Kidney epithelial cell (primary cell): ENCODE measurements around the gene AGTR1. TPM values are rescaled to one million over a fixed set of nuclear protein-coding genes. Genes with fewer than 3 reads are reported as not detected.
"Not testable (repeated sequence)": the region's sequence is repeated elsewhere in the genome, so short reads cannot be mapped to it uniquely, and the experiment has no call there.

Source experiments
- DNase-seq: peaks from one replicate; pipeline ENCODE4 v3.0.0-alpha.2; 2010; ENCODE audit warnings: low read depth
- H3K27me3 ChIP-seq: 2 replicates; pipeline ENCODE4 v1.6.0; 2011; ENCODE audit warnings: low read length; ENCODE audit not compliant: control insufficient read depth, insufficient read depth
- H3K36me3 ChIP-seq: 2 replicates; pipeline ENCODE4 v1.5.1; 2011; ENCODE audit warnings: low read length; ENCODE audit not compliant: control insufficient read depth, insufficient read depth
- H3K4me3 ChIP-seq: 2 replicates; pipeline ENCODE4 v1.5.1; 2011; ENCODE audit warnings: low read depth, mild to moderate bottlenecking, control low read depth, low read length
- total RNA-seq: library from RNA; depleted of rRNA; stranded (reverse); fragments of >200 nt; gene quantifications from 2 replicates; pipeline ENCODE4 v1.2.3, GENCODE V29; 2015
- TF ChIP-seq, protein P1 (sequence below): IDR thresholded peaks from 2 replicates; pipeline ENCODE4 v1.5.1; 2011; ENCODE audit warnings: mild to moderate bottlenecking, moderate library complexity, low read length, control low read depth, inconsistent platforms; ENCODE audit not compliant: insufficient read depth, poor library complexity, severe bottlenecking

Gene AGTR1
- total RNA-seq, 1 donor from 2014 or later: not detected

GRCh38 chr3:148778926-148779325, 81.2 kb downstream of the AGTR1 start:
- no peaks in the 10 kb centered on the region for H3K36me3 ChIP-seq
- DNase-seq: no peak
- H3K27me3 ChIP-seq: no peaks in the 10 kb centered on the region
- TF ChIP-seq, protein P1, sequence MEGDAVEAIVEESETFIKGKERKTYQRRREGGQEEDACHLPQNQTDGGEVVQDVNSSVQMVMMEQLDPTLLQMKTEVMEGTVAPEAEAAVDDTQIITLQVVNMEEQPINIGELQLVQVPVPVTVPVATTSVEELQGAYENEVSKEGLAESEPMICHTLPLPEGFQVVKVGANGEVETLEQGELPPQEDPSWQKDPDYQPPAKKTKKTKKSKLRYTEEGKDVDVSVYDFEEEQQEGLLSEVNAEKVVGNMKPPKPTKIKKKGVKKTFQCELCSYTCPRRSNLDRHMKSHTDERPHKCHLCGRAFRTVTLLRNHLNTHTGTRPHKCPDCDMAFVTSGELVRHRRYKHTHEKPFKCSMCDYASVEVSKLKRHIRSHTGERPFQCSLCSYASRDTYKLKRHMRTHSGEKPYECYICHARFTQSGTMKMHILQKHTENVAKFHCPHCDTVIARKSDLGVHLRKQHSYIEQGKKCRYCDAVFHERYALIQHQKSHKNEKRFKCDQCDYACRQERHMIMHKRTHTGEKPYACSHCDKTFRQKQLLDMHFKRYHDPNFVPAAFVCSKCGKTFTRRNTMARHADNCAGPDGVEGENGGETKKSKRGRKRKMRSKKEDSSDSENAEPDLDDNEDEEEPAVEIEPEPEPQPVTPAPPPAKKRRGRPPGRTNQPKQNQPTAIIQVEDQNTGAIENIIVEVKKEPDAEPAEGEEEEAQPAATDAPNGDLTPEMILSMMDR: no peak
- H3K4me3 ChIP-seq: no peak overlapping the region

- not testable (repeated sequence) for H3K36me3 ChIP-seq, H3K27me3 ChIP-seq, H3K4me3 ChIP-seq, DNase-seq
Observed at GRCh38 chr3:148785026-148785425, 87.3 kb downstream of the AGTR1 start.

DNA sequence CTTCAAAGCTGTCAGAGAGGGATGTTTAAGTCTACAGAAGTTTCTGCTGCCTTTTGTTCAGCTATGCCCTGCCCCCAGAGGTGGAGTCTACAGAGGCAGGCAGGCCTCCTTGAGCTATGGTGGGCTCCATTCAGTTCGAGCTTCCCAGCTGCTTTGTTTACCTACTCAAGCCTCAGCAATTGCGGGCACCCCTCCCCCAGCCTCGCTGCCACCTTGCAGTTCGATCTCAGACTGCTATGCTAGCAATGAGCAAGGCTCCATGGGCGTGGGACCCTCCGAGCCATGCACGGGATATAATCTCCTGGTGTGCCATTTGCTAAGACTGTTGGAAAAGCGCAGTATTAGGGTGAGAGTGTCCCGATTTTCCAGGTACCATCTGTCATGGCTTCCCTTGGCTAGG, 88.5 kb downstream of the AGTR1 start:
- H3K27me3 ChIP-seq, H3K4me3 ChIP-seq, H3K36me3 ChIP-seq, DNase-seq: not testable (repeated sequence)

DNA sequence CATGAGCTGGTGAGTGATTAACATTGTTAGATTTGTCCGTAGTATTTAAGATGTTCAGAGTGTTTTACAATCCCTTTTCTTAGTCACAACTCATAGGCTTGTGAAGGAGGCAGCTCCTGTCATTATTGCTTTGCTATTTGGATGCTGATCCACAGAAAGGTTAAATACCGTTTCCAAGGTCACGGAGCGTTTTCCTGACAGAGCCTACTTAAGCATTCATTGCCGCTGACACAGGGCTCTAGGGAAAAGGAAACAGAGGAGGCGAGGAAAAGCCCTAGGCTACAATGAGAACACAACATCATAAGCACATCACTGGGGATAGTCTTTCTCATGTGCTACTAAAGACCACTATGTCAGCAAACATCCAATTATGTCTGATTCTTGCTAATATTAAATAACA, 91.4 kb downstream of the AGTR1 start:
- H3K4me3 ChIP-seq: no peak overlapping the region
- H3K36me3 ChIP-seq: no peaks in the 10 kb centered on the region
- DNase-seq: no peak
- TF ChIP-seq, protein P1: no peak
- no peaks in the 10 kb centered on the region for H3K27me3 ChIP-seq

GRCh38 chr3:148789906-148790305, 92.2 kb downstream of the AGTR1 start:
- Histone ChIP-seq H3K27me3 (no peaks in the 10 kb centered on the region), H3K4me3 (no peak overlapping the region), H3K36me3 (no peaks in the 10 kb centered on the region)
- DNase-seq: no peak
- TF ChIP-seq, protein P1: no peak

DNA sequence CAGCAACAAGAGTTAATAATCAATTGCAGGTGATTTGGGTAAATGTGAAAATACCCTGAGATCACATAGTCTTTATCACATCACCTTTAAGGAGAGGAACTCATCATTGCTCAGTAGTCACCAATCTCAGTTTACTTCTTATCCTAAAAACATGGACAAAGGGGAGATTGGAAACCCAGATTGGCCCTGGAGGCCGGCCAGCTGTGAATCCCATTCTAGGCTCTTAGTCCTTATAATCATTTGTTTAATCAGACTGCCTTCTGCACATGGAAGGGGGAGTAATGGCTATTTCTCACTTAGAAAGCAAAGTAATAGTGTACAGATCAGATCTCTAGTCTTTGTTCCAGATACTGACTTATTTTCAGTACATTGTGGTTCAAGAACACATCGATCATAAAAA, 92.7 kb downstream of the AGTR1 start:
- TF ChIP-seq, protein P1: no peak

GRCh38 chr3:148790851-148791735, 93.4 kb downstream of the AGTR1 start:
- no peaks in the 10 kb centered on the region for H3K27me3 ChIP-seq
- no peak for DNase-seq
- TF ChIP-seq, protein P1: no peak
- H3K4me3 ChIP-seq: no peak overlapping the region
- no peaks in the 10 kb centered on the region for H3K36me3 ChIP-seq

More for the DNA sequence above, 92.7 kb downstream of the AGTR1 start:
- no peak for DNase-seq
- H3K36me3 ChIP-seq: no peaks in the 10 kb centered on the region
- H3K27me3 ChIP-seq: no peaks in the 10 kb centered on the region
- no peak overlapping the region for H3K4me3 ChIP-seq
